Activated CD4-positive, CD25-positive, alpha-beta regulatory T cell treated with anti-CD3 and anti-CD28 coated beads, Interleukin-2, amount 50 U/mL, for 72 hours (primary cell): ENCODE measurements around the gene ARHGEF35.
"Not testable (repeated sequence)": the region's sequence is repeated elsewhere in the genome, so short reads cannot be mapped to it uniquely, and the experiment has no call there.

ENCODE experiments used
- DNase-seq: peaks from one replicate; pipeline ENCODE4 v3.0.0; 2021

The ARHGEF35 gene

DNA sequence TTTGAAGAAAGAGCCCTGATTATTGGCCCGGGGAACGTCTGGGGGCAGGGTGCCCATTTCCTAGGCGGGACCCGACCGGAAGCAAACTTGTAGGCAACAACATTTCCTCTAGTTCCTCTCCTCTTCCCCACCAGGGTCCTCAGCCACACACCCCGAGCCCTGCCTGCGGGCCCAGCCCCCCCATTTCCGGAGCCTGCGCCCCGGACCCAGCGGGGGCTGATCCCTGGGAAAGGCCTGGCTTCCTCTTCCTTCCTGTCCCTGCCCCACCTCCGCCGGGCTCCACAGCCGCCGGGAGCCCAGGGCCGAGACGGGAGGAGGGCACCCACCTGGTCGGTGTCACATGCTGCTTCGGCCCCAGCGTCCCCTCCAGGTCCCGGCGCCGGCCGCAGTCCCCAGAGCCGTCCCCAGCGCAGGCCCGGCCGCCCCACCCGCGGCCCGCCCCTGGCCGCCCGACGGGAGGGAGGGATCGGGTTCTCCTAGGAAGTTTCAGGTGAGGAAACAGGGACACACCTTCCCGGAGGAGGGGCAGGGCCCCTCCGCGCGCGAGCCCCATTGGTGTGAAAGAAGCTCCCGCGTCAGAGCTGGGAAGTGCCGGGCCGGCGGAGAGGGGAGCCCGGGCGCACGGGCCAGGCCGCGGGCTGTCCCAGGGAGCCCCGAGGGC, at the start of gene ARHGEF35:
Gene ARHGEF35 (minus strand): TSS at position 622 of the 661 bp plus-strand sequence. CDS start 7,450 bp downstream, outside the sequence.
- DNase-seq = not testable (repeated sequence)

DNA sequence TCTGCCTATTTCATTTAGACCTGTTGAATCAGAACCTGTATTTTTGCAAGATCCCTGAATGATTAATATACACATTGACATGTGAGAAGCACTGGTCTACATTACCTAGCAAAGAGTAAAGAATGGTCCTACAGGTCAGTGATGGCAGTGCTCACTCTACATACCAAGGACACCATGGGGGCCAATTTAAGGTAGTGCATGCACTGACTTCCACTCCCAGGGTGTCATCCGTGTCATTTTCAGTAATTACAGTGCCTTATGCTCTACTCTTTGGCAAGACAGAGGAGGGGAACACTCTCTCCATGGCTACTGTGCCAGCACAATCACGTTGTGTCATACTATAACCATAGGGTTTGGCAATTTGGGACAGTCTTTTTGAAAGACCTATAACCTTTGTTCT, 49.7 kb upstream of the ARHGEF35 start:
- not testable (repeated sequence) for DNase-seq

DNA sequence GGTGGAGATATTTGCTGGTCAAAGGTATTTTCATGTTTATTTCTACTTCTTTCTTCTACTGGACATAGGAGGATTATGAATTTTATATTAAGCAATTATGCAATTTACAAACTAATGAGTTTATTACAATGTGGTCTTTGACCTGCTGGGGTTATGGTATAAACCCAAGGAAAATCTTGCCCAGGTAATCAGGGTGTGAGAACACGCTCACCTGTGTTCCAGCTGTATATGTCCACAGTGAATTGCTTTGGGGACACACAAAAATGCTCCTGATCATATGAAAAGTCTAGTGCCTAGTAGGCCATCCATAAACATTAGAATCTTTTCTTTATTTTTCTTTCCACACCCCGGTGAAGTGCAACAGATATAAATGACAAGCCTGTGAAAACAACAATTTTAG, 43.7 kb upstream of the ARHGEF35 start, which contains the start of gene OR2A42:
Gene OR2A42 (minus strand): TSS at position 241 of the 400 bp plus-strand sequence. CDS start 6,762 bp downstream, outside the sequence.
- not testable (repeated sequence) for DNase-seq

DNA sequence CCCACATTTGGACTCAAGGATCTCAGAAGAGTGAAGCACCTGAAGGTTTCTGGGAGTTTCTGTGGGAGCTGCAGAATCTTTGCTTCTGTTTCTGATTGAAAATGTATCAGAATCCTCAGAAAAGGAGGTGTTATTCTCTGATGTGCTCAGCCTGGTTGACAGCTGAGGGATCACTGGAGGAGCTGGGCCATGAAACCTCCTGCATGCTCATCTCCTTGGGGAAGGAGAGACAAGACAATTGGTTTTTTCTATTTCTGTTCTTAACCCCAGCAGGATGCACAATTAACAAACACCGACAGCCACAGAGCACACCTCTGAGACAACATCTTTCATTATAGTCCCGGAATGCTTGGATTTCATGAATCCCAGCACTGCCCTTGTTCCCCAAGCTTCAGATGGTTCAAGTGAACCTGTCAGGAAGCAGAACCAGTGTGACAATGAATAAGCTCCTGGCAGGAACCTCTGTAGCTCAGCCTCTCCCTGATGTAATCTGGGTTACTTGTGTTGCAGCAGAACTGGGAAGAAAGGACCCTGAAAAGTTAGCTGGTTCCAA, 43.0 kb upstream of the ARHGEF35 start:
- DNase-seq = not testable (repeated sequence)

DNA sequence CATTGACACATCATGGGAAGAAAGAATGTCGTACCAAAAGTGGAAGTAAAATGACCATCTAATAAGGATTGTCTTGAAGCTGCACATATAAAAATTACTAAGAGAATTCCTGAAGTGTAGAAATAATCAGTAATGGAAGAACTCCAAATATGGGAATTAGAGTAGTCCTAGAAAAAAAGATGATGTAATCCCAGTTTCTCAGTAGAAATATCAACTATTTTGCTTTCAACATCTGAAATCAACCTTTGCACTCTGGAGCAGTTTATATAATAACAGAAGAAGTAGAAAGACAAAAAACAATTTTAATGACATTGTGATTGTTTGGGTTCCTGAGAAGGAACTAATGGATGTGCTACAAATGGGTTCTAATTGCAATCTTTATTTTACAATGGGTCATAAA, 37.4 kb upstream of the ARHGEF35 start:
- DNase-seq = not testable (repeated sequence)

DNA sequence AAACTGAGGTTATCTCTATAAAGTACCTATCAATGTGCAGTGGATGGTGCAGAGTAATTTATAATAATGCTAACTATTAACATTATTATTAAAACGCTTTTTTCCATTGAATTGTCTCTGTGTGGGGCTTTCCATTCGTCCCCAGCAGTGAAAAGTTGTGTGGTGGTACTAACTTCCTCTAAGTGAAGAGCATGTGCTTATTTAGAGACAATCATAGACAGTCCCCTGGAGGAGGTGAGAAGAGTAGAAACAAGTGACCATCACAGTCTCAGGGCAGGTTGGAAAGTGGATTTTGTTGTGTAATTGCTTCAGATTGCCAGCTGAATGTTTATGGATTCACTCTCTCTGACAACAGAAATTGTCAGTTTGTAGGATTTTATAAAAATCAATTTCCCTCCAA, 35.4 kb upstream of the ARHGEF35 start:
- DNase-seq = not testable (repeated sequence)

DNA sequence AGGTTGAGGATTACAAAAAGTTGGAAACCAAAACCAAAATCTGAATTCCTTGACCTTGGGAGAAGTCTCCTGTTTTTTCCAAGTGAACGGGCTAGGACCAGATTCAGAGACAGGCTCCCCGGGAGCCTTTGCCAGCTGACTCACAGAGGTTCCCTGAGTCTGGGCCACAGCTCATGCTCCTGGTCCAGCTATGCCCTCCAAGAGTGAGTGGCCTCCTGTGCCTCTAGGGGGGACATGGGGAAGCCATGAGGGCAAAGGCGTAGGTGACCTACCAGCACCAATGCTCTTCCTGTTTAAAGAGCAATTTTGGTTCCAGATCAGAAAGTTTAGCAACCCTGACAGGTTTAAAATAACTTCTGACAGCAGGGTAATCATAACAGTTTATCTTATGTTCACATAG, 33.2 kb upstream of the ARHGEF35 start:
- DNase-seq = not testable (repeated sequence)

DNA sequence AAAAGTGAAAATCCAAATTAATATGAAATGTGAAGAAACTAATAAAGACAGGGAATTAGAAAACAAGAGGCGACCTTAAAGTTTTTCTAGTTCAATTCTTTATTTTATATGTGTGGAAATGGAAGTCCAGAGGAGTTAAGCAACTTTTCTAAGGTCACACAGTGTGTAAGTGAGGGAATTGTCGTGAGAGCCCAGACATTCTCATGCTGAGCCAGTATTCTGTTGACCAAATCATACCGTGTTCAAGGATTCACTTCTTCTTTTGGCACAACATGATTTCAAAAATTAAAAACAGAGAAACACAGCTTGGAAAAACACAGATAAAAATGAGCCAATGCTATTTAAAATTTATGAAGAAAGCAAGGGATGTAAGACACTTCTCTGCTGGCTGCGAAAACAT, 31.2 kb upstream of the ARHGEF35 start:
- not testable (repeated sequence) for DNase-seq

DNA sequence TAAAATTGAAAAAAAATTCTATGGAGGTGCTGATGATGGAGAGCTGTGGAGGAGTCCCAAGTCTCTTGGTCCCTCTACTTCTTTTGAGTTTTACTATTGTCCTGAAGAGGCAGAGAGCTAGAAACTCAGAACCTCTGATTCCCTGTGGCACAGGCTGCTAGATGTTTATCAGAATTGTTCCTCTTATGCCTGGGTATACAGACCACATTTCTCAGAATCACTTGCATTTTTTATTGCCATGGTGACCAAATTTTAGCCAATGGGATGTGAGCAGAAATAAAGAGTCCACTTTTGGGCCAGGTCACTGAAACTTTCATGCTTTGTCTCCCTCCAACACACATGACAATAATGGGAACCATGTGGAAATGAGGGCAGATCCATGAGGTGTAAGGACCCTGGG, 28.0 kb upstream of the ARHGEF35 start:
- DNase-seq = not testable (repeated sequence)

DNA sequence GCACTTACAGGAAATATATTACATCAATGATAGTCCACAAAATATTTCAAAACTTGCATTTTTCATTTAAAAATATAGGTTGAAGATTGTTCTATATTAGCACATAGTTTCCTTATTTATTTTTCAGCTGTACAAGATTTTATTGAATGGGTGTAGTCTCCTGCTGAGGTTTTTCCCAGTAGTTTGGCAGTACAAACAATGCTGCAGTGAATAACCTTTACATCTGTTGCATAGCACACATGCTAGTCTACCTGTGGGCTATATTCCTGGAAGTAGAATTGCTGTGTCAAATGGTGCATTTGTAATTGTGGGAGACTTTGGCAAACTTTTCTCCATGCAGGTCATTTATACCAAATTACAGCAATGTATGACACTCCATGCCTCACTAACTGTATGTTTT, 24.9 kb upstream of the ARHGEF35 start:
- not testable (repeated sequence) for DNase-seq

DNA sequence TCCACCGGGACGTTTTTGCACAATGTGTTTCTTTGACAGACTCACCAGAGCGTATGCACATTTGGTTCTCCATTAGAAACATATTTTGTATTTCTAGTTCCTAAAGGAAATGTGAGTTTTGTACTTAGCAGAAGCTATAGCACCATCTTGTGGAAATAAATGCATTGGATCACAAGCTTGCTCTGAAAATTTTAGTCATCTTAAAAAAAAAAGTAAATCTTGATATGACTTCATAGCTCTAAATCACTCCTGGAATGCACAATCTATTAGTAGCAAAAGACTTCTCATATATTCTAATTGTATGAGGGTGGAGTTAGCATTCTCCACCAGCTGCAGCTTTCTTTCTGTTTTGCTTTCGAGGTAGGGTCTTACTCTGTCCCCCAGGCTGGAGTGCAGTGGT, 23.5 kb upstream of the ARHGEF35 start:
- DNase-seq = not testable (repeated sequence)

DNA sequence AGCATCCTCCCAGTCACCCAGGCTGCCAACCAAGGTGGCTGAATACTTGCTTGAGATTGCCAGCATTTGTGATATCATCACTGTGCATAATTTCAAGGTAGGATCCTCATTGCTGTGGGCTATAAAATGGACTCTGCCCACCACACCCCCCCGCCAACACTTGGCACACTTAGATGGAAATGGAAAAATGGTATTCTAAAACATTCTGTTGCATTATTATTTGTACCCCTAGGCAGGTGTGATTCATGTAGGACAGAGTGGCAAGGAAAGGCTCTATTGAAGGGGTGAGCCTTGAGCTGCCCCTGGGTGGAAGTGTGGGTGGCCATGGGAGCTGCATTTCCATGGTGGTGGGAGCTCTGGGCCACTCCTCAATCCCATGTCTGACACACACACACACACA, 22.9 kb upstream of the ARHGEF35 start:
- DNase-seq = not testable (repeated sequence)

DNA sequence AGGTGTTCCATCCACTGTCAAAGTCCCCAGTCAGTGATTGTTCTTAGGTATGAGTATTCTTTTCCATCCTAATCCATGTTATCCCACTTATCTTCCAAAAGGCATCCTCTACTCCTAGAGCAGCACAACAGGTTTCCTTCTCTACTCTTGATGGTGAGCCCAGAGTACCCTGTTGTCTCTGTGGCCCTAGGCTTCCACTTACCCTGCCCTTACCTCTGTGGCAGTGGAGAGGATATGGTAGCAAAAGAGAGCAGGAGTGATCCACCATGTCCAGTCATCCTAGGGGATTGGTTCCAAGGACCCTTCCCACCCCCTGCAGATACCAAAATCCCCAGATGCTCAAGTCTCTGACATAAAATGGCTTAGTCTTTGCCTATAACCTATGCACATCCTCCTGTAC, 21.6 kb upstream of the ARHGEF35 start:
- not testable (repeated sequence) for DNase-seq

DNA sequence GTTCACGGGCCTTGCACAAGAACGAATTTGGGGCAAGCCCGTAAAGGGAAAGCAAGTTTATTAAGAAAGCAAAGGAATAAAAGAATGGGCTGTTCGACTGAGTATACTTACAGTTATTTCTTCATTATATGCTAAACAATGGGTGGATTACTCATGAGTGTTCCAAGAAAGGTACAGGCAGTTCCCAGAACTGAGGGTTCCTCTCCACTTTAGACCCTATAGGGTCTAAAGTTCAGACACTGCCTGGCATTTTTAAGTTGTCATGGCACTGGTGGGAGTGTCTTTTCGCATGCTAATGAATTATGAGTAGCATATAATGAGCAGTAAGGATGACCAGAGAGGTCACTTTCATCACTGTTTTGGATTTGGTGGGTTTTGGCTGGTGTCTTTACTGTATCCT, 9.7 kb upstream of the ARHGEF35 start:
- DNase-seq = not testable (repeated sequence)

DNA sequence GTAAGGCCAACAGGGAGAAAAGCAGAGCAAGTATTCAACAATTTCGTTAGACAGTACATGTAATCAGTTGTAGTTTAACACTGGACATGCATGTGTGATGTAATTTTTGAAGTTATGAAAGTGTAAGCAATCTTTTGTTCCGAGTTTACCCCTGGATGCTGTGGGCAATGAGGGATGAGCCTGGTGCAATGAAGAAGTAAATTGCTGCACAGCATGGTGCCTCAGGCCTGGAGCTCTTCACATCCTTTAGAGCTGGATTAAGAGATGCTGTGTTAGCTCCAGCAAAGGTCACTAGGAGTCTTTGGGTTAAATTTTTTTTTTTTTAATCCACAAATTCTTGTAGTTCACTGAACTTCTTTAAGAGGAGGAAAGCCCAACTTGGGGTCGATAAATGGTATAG, 7.5 kb upstream of the ARHGEF35 start:
- not testable (repeated sequence) for DNase-seq

DNA sequence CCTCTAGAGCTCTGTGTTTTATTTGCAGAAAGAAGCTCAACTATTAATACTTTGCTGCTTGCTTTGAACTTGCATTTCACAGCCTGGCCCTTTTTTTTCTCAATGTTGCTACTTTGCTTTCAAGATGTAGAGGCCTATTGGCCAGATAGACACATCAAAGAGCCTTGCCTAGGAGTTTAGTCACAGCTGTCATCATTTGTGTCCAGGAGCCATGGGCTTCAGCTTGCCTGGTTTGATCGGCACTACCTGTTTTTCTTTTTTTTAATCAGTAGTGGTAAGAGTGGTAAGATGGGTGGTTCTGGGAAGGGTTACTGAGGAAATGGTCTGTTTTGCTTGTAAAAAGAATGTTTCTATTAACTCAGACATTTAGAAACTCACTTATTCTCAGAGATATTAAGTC, 6.3 kb upstream of the ARHGEF35 start:
- DNase-seq = not testable (repeated sequence)

DNA sequence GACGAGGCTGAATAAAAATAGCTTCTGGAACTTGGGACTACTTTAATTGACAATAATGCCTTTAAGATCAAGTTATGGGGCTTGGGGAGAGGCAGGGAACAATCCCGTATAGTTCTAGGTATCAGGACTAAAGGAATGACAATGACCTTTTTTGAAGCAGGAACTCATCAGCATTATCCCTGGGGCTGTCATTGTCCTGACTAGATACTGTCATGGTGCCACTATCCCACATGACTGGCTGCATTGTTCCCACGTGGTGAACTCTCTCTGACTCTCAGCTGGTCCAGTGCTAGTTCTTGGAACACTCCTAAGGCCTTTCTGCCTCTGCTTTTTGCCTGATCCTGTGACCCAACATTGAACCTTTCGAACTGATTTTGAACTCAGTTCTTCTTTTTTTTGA, 3.3 kb upstream of the ARHGEF35 start:
- not testable (repeated sequence) for DNase-seq

DNA sequence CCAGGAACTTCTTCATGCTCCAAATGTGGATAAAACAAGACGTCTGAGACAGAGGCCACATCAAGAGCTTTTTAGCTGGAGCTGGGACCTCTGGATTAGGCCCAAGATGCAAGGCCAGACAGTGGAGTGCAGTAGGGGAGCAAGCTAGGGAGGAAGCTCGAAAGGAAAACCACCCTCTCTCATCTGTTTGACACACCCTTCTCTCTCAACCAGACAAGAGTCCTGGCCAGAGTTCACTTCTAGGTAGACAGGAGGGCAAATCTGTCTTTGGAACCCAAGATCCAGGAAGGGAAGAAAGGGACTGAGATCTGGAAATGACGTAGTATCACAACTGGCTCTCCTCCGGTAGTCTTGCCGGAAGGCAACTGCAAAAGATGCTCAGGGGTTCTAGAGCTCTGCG, 1.2 kb downstream of the ARHGEF35 start:
- not testable (repeated sequence) for DNase-seq

DNA sequence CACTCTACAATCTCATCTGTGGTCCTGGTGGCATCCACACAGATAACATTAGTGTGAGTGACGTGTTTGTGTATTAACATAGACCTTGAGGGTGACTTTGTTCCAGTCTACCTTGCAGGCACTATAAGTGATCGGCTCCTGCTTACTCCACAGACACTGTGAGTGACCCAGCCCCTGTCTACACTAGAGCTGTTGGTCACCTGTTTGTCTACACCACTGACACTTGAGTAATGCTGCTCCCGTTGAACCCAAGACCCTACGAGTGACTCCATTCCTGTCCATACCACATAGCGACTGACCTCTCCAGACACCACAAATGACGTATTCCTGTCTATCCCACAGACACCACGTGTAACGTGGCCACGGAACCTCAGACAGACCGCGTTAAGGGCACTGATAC, 1.9 kb downstream of the ARHGEF35 start:
- not testable (repeated sequence) for DNase-seq

DNA sequence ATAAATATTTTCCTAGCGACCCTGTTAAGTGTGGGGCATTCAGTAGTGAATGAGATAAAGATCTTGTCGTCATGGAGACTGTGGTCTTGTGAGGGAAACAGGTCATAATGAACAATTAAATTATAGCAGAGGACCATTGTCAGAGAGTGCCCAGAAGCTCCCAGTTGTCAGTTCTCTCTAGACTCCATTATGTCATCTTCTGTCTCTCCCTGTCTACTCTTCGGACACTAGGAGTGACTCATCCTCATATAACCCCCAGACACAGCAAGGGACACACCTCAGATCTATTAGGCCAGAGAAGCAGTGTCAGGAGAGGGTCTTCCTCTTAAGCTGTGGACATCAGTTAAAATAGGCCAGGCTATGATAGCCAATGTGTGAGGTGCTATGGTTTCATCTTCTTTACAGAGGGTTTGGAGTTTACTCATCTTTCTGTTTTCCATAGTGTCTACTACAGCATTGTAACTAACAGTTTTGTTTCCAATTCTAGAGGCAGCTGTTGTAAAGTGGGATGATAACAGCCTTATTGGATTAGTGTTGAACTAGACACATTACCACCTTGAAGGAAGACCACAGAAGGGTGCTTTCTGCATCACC, 7.0 kb downstream of the ARHGEF35 start:
- DNase-seq = not testable (repeated sequence)

DNA sequence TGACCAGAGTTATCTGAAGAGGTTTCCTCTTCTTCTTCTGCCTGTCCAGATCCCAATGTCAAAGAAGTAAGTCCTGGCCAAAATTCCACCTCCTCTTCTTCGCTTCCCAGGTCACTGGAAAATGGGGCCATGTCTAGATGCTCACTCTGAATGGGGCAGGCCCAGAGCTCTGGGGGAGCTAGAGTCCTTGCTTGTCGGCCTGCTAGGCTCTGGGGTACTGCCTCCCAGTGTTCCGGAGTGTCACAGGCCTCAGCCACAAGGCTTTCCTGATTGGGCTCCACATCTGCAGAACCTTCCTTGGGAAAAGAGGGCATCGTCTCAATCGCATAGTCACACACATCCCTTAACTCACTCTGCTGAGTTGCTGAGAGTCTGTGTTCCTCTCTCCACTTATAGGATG, 7.8 kb downstream of the ARHGEF35 start:
- not testable (repeated sequence) for DNase-seq

DNA sequence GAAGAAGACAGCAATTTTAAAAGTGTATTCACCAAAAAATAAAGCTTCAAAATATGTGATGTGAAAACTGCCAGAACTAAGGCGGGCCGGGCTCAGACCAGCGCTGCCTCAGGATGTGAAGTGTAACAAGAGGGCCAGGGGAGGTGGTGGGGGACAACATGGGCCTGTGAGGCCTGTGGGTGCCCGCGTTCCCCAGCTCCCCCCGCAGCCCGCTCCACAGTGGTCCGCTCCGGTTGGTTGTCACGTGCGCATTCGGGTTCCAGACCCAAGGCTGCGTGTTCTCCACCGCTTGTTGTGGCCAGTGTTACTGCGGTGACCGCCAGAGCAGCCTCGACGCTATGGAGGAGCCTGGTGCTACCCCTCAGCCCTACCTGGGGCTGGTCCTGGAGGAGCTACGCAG, 12.5 kb downstream of the ARHGEF35 start, which contains the start of gene CTAGE4:
Gene CTAGE4 (plus strand): TSS at position 301 of the 400 bp plus-strand sequence. CDS start 38 bp downstream, at position 339.
- not testable (repeated sequence) for DNase-seq

DNA sequence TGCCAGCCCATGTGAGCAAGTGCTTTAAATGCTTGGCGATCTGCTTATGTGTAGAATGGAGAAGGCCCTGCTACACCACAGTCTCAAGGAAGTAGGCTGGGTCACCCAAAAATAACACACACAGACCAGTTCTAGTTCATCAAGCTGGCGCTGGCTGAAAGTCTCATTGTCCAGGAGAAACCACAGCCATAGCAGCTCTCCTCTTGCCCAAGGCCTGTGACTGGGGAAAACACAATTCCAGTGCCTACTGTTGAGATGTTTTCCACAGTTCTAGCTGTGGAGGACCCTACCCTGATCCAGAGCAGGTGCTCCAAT, 16.5 kb downstream of the ARHGEF35 start:
- not testable (repeated sequence) for DNase-seq
